Activated CD4-positive, alpha-beta T cell treated with anti-CD3 and anti-CD28 coated beads, Interleukin-2, amount 10 ng/mL, durations not matched to agents 7 days and 5 days (primary cell): Measurements from ENCODE around the gene AP1M2. TPM values are rescaled to one million over a fixed set of nuclear protein-coding genes. Genes with fewer than 3 reads are reported as not detected.

Experiments
- CTCF ChIA-PET: fragments of 350-600 bp; sonication (Branson Sonifier 250); formaldehyde crosslinking; loops from one replicate; lab custom pipeline; 2021; ENCODE audit warnings: antibody characterized with exemption; lab: Charles Lee
- POLR2A ChIA-PET: fragments of 350-600 bp; sonication (Branson Sonifier 250); formaldehyde crosslinking; loops from one replicate; lab custom pipeline; 2021; ENCODE audit warnings: antibody characterized with exemption; lab: Charles Lee
- DNase-seq: peaks from one replicate; pipeline ENCODE4 v3.0.0-alpha.2; 2020
- H3K27ac Mint-ChIP-seq: one replicate; pipeline ENCODE4 v1.8.0; 2021; ENCODE audit warnings: mild to moderate bottlenecking, moderate library complexity, mixed read lengths
- H3K27me3 Mint-ChIP-seq: one replicate; pipeline ENCODE4 v1.8.0; 2021; ENCODE audit warnings: mixed read lengths
- H3K36me3 Mint-ChIP-seq: one replicate; pipeline ENCODE4 v1.8.0; 2021; ENCODE audit warnings: low read depth, mixed read lengths
- H3K4me1 Mint-ChIP-seq: one replicate; pipeline ENCODE4 v1.8.0; 2021; ENCODE audit warnings: mixed read lengths
- H3K4me3 Mint-ChIP-seq: one replicate; pipeline ENCODE4 v1.8.0; 2021; ENCODE audit warnings: mild to moderate bottlenecking, moderate library complexity, mixed read lengths
- H3K9me3 Mint-ChIP-seq: one replicate; pipeline ENCODE4 v1.8.0; 2021; ENCODE audit warnings: mixed read lengths
- total RNA-seq, 2 experiments: library from RNA; stranded (reverse); gene quantifications; one replicate each; pipeline ENCODE4 v1.2.3, GENCODE V29; 2021

Gene AP1M2
- not detected for total RNA-seq

DNA sequence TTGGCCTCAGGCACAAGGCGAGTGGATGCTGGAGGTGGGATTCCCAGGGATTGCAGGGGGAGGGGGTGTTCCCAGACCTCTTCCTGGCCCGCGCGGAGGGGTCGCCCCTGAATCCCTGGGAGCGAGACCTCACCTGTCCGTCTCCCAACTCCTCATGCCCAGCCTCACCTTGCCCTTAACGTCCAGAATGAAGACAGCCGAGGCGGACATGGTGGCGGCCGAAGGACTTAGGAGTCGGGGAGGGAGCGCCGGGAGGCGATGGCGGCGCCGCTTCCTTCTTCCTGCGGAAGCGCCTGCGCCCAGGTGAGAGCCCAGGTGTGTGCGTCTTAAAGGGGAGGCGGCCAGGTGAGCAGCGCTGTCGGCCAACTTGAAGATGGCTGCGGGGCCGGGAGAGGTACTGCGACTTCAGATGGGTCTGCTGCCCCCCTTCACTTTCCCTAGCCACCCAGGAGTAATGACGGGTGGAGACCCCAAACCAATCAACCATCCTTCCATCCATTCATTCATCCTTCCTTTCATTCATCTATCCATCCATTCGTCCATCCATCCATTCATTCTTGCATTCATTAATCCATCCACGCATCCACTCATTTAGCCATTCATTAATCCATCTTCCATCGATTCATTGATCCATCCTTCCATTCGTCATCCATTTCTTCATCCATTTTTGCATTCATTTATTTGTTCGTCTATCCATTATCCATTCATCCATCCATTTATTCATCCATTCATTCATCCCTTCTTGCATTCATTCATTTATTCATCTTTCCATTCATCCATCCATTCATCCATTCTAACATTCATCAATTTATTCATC is at the start of gene AP1M2:
AP1M2 (minus strand) TSS at position 291 of the 817 bp plus-strand sequence; CDS start at position 210, 81 bp downstream.
- DNase-seq, result no peak
- POLR2A ChIA-PET, result no interaction called here
- peaks cover 29% of the 10 kb centered on the region for H3K4me1 Mint-ChIP-seq
- peaks cover 7% of the 10 kb centered on the region for H3K27me3 Mint-ChIP-seq
- no peak within 1 kb of the TSS for H3K4me3 Mint-ChIP-seq
- H3K9me3 Mint-ChIP-seq, result no peaks in the 10 kb centered on the region
- no peak within 1 kb of the TSS for H3K27ac Mint-ChIP-seq
- H3K36me3 Mint-ChIP-seq, result no peaks in the 10 kb centered on the region
- CTCF ChIA-PET, result no interaction called here

DNA sequence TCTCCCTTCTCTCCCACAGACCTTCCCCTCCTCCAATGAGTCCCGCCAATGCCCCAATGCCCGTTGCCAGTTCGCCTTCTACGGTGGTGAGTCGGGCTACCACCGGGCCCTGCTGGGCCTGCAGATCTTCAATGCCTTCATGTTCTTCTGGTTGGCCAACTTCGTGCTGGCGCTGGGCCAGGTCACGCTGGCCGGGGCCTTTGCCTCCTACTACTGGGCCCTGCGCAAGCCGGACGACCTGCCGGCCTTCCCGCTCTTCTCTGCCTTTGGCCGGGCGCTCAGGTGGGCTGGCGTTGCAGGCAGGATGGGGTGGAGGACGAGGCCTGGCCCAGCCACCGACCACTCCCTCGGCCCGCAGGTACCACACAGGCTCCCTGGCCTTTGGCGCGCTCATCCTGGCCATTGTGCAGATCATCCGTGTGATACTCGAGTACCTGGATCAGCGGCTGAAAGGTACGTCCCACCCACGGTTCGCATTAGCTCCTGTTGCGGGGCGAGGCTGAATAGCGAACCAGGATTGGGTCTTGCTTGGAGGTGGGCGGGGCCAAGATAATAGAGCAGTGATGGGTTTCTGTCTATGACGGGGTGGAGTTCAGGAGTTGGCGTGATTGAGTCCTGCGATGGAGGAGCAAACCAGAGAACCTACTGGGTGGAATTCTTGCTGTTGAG is 49.3 kb upstream of the AP1M2 start:
- ChIA-PET POLR2A (no interaction called here), CTCF (interaction anchor here (1.0 kb wide), 1 partner anchor 55 kb away, joined by 4 read pairs; no protein-coding TSS in a partner anchor)
- no peak overlapping the region for H3K27ac Mint-ChIP-seq

DNA sequence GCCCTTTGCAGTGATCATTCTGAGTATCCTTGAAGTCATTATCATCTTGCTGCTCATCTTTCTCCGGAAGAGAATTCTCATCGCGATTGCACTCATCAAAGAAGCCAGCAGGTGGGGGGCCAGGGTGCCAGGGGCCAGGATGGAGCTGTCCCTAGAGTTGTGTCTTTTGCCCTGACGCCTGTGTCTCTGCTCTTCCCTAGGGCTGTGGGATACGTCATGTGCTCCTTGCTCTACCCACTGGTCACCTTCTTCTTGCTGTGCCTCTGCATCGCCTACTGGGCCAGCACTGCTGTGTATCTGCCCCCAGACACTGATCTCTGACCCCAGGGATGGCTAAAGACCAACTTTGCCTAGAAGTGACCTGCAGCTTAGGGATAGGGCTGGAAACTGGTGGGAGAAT is 47.9 kb upstream of the AP1M2 start:
- DNase-seq, result no peak
- Mint-ChIP-seq H3K9me3 (no peaks in the 10 kb centered on the region), H3K27me3 (no peaks in the 10 kb centered on the region), H3K36me3 (peaks cover 65% of the 10 kb centered on the region), H3K27ac (no peak overlapping the region), H3K4me3 (no peak overlapping the region), H3K4me1 (peaks cover 3% of the 10 kb centered on the region)
- CTCF ChIA-PET, result interaction anchor here (0.9 to 1.3 kb wide), 3 partner anchors 10 to 230 kb away, joined by 3 to 6 read pairs (median 3); no protein-coding TSS in a partner anchor
- POLR2A ChIA-PET, result no interaction called here

More for the DNA sequence above, 49.3 kb upstream of the AP1M2 start:
- H3K4me1 Mint-ChIP-seq, result peaks cover 3% of the 10 kb centered on the region
- no peak for DNase-seq
- no peak overlapping the region for H3K4me3 Mint-ChIP-seq
- no peaks in the 10 kb centered on the region for H3K9me3 Mint-ChIP-seq
- H3K27me3 Mint-ChIP-seq, result no peaks in the 10 kb centered on the region
- peaks cover 59% of the 10 kb centered on the region for H3K36me3 Mint-ChIP-seq

DNA sequence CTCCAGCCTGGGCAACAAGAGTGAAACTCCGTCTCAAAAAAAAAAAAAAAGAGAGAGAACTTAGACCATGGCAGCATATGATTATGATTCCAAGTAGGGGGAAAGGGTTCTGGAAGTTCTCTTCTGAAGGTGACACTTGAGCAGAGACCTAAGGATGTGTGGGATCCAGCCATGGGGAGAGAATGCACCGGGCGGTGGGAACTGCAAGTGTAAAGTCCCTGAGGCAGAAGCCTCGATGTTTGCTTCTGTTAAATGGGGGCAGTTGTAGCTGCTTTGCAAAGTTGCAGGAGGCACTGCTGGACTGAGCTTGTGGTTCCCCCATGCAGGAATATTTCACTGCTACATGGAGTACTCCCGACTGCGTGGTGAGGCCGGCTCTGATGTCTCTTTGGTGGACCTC is 47.3 kb upstream of the AP1M2 start:
- Mint-ChIP-seq H3K27me3 (no peaks in the 10 kb centered on the region), H3K27ac (no peak overlapping the region), H3K4me3 (no peak overlapping the region), H3K4me1 (peaks cover 3% of the 10 kb centered on the region), H3K36me3 (peaks cover 65% of the 10 kb centered on the region), H3K9me3 (no peaks in the 10 kb centered on the region)
- ChIA-PET POLR2A (no interaction called here), CTCF (interaction anchor here (0.6 to 0.9 kb wide), 3 partner anchors 28 to 230 kb away, joined by 3 to 4 read pairs (median 3); no protein-coding TSS in a partner anchor)
- no peak for DNase-seq

DNA sequence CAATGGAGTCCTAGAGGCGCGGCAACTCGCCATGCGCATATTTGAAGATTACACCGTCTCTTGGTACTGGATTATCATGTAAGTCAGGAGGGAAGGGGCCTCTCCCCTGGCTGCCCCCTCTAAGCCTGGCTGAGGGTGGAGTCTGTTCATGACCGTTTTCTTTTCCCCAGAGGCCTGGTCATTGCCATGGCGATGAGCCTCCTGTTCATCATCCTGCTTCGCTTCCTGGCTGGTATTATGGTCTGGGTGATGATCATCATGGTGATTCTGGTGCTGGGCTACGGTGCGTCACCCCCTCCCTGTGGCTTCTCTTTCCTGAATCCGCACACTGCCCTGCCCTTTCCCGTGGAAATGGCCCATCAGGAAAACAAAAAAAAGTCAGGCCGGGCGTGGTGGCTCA is 44.8 kb upstream of the AP1M2 start:
- POLR2A ChIA-PET, result no interaction called here
- peaks cover 56% of the 10 kb centered on the region for H3K36me3 Mint-ChIP-seq
- peak overlapping the region; percentile 25 for H3K27ac Mint-ChIP-seq
- CTCF ChIA-PET, result no interaction called here
- H3K9me3 Mint-ChIP-seq, result no peaks in the 10 kb centered on the region
- H3K4me3 Mint-ChIP-seq, result no peak overlapping the region
- no peak for DNase-seq
- no peaks in the 10 kb centered on the region for H3K27me3 Mint-ChIP-seq
- H3K4me1 Mint-ChIP-seq, result peaks cover 3% of the 10 kb centered on the region

DNA sequence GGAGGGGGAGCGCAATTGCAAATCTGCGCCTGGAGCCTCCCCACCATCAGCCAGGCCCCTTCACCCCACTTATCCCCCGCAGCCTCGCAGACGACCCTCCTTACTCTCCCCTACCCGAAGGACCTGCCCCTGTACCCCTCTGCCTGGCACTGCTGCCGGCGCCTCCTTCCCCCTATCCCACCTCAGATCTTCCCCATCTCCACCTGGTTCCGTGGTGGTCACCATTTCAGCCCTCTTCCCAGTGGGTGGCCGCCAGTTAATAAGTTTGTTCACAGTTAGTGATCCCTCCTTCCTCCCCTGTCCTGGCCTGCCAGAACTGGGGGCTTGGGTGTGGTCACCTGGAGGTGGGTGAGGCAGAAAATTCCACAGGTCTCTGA is 38.6 kb upstream of the AP1M2 start:
- POLR2A ChIA-PET, result no interaction called here

DNA sequence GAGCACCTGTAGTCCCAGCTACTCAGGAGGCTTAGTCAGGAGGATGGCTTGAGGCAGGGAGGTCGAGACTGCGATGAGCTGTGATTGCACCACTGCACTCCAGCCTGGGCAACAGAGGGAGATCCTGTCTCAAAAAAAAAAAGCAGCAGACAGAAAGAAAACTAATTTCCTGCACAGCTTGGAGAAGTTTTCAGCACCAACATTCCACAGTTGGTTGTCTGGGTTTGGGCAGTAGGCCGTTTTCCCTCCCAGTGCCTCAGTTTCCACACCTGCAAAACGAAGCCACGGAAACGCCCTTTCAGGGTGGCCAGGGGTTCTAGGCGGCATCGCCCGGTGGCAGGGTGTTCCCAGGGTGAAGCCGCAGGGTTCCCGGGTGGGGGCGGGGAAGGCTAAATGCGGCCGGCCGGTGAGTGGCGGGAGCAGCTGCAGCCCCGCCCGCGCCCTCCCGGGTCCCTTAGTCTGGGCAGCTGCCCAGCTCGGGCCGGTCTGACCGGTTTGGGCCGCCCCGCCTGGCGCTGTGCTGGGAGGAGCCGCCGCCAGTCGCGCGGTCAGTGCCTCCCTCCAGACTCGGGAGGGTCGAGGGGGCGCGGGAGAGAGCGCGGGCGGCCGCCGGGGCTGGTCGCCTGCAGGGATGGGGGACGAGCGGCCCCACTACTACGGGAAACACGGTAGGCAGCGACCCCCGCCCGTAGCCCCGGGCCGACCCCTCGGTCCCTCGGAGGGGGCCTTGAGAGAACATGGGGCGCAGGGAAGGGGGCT is 38.1 kb upstream of the AP1M2 start, which contains the start of gene SLC44A2:
SLC44A2 (plus strand) TSS at position 551 of the 759 bp plus-strand sequence; CDS start at position 632, 81 bp downstream.
- H3K36me3 Mint-ChIP-seq, result peaks cover 29% of the 10 kb centered on the region
- no peaks in the 10 kb centered on the region for H3K9me3 Mint-ChIP-seq
- H3K27me3 Mint-ChIP-seq, result no peaks in the 10 kb centered on the region
- peak within 1 kb of the TSS; percentile 47 for H3K4me3 Mint-ChIP-seq
- peaks cover 43% of the 10 kb centered on the region for H3K4me1 Mint-ChIP-seq
- ChIA-PET POLR2A (no interaction called here), CTCF (interaction anchor here (0.6 kb wide), 1 partner anchor 33 kb away, joined by 5 read pairs; no protein-coding TSS in a partner anchor)
- H3K27ac Mint-ChIP-seq, result peak within 1 kb of the TSS; percentile 90
- no peak for DNase-seq

More for the DNA sequence above, 38.6 kb upstream of the AP1M2 start:
- Mint-ChIP-seq H3K36me3 (peaks cover 29% of the 10 kb centered on the region), H3K27ac (peak overlapping the region; percentile 84), H3K4me1 (peaks cover 37% of the 10 kb centered on the region), H3K9me3 (no peaks in the 10 kb centered on the region), H3K27me3 (no peaks in the 10 kb centered on the region), H3K4me3 (no peak overlapping the region)
- CTCF ChIA-PET, result no interaction called here
- DNase-seq, result no peak

DNA sequence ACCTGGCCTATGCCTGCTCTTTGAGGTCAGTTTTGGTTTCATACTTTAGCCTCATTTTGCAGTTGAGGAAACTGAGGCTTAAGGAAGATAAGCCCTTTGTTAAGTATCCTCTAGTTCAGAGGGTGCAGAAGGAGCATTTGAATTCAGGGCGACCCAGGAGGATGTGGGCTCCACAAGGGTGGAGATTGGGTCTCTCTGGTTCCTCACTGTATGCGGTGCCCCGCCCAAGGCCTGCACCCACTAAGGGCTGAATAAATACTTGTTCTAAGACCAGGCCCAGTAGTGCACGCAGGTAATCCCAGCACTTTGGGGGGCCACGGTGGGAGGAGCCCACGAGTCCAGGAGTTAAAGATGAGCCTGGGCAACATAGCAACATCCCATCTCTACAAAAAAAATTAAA is 37.5 kb upstream of the AP1M2 start:
- H3K27ac Mint-ChIP-seq, result peak overlapping the region; percentile 90
- no peaks in the 10 kb centered on the region for H3K27me3 Mint-ChIP-seq
- peak; percentile 62 for DNase-seq
- peak overlapping the region; percentile 47 for H3K4me3 Mint-ChIP-seq
- no peaks in the 10 kb centered on the region for H3K9me3 Mint-ChIP-seq
- peaks cover 44% of the 10 kb centered on the region for H3K4me1 Mint-ChIP-seq
- peaks cover 27% of the 10 kb centered on the region for H3K36me3 Mint-ChIP-seq
- CTCF ChIA-PET, result interaction anchor here (0.6 kb wide), 1 partner anchor 33 kb away, joined by 5 read pairs; no protein-coding TSS in a partner anchor
- POLR2A ChIA-PET, result no interaction called here

DNA sequence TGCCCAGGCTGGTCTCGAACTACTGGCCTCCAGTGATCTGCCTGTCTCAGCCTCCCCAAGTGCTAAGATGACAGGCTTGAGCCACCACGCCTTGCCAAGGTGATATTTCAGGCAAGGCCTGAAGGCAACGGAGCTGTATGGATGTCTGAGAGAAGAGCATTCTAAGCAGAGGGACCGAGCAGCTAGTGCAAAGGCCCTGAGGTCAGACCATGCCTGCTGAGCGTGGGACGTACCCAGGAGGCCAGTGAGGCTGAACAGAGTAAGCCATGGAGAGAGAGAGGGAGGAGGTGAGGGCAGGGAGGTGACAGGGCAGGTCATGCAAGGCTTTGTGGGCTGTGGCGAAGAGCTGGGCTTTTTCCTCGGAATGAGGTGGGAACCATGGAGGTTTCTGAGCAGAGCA is 34.9 kb upstream of the AP1M2 start:
- H3K36me3 Mint-ChIP-seq, result peaks cover 19% of the 10 kb centered on the region
- ChIA-PET POLR2A (interaction anchor here (0.6 kb wide), 1 partner anchor 16 kb away, joined by 4 read pairs; no protein-coding TSS in a partner anchor), CTCF (interaction anchor here (0.6 to 3.7 kb wide), 3 partner anchors 23 to 502 kb away, joined by 4 to 12 read pairs (median 9); partner anchors contain the start of gene EIF3G)
- DNase-seq, result no peak
- H3K27ac Mint-ChIP-seq, result peak overlapping the region; percentile 37
- no peaks in the 10 kb centered on the region for H3K27me3 Mint-ChIP-seq
- peaks cover 50% of the 10 kb centered on the region for H3K4me1 Mint-ChIP-seq
- H3K9me3 Mint-ChIP-seq, result no peaks in the 10 kb centered on the region
- H3K4me3 Mint-ChIP-seq, result no peak overlapping the region

DNA sequence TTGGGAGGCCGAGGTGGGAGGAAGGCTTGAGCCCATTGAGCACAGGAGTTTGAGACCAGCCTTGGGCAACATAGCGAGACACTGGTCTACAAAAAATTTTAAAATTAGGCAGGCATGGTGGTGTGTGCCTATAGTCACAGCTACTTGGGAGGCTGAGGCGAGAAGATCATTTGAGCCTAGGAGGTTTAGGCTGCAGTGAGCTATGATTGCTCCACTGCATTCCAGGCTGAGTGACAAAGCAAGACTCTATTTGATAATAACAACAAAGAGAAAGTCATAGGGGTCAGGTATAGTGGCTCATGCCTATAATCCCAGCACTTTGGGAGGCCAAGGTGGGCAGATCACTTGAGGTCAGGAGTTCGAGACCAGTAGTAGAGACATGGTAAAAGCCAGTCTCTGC is 33.7 kb upstream of the AP1M2 start:
- ChIA-PET CTCF (interaction anchor here (0.6 to 3.7 kb wide), 4 partner anchors 9 to 361 kb away, joined by 3 to 12 read pairs (median 4); no protein-coding TSS in a partner anchor), POLR2A (no interaction called here)
- Mint-ChIP-seq H3K9me3 (no peaks in the 10 kb centered on the region), H3K27ac (peak overlapping the region; percentile 82), H3K4me1 (peaks cover 49% of the 10 kb centered on the region), H3K36me3 (peaks cover 15% of the 10 kb centered on the region), H3K4me3 (no peak overlapping the region), H3K27me3 (no peaks in the 10 kb centered on the region)
- DNase-seq, result no peak

DNA sequence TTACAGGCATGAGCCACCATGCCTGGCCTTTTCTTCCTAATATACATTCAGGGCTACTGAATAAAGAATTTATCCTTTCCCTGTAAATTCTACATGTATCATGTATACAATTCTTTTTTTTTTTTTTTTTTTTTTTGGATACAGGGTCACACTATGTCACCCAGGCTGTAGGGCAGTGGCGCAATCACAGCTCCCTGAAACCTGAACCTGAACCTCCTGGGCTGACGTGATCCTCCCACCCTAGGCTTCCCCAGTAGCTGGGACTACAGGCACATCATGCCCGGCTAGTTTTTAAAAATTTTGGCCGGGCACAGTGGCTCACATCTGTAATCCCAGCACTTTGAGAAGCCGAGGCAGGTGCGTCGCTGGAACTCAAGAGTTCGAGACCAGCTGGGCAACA is 31.7 kb upstream of the AP1M2 start:
- Mint-ChIP-seq H3K9me3 (no peaks in the 10 kb centered on the region), H3K27me3 (no peaks in the 10 kb centered on the region), H3K4me1 (peaks cover 46% of the 10 kb centered on the region), H3K4me3 (no peak overlapping the region), H3K27ac (no peak overlapping the region), H3K36me3 (peaks cover 15% of the 10 kb centered on the region)
- ChIA-PET CTCF (interaction anchor here (1.2 to 3.7 kb wide), 3 partner anchors 26 to 202 kb away, joined by 3 to 12 read pairs (median 4); no protein-coding TSS in a partner anchor), POLR2A (no interaction called here)
- DNase-seq, result no peak
